ENCODE data around the gene CAPN15. TPM values are rescaled to one million over a fixed set of nuclear protein-coding genes. Genes with fewer than 3 reads are reported as not detected.
A peak's percentile ranks its signal among the peaks of the same experiment; 100 is the strongest.

CAPN15 gene
- total and polyA plus RNA-seq, 9 of the 15 experiments (the other 6 are each of a cell fraction or from before 2014, with no cell fraction given), result 0.62 to 111 (median 14.2) TPM

GRCh38 chr16:559021-559380, 31.5 kb downstream of the CAPN15 start:
- no peak overlapping the region for H3K4me3 ChIP-seq
- ChIA-PET CTCF (ENCODE audit: low intra/inter-chr PET ratio) (no interaction called here), POLR2A (interaction anchor here (0.6 to 1.0 kb wide), 2 partner anchors 32 to 1000 kb away, joined by 3 read pairs; partner anchors contain the start of gene CAPN15)
- peaks cover 3 to 17% of the 10 kb centered on the region in 2 experiments; a peak in 4 of 5 replicates for H3K27me3 ChIP-seq (ENCODE audit: control insufficient read depth in 2 of 2, insufficient read depth in 2 of 2, low read length in 2 of 2)
- no peaks in the 10 kb centered on the region for H4K20me1 ChIP-seq (replicated peaks; ENCODE audit: control insufficient read depth, insufficient read depth, low read length)
- intact Hi-C loops (cut with micrococcal nuclease) (no loop called here), in situ Hi-C loops (cut with MboI) (no loop called here)
- 33% methylated on average over 10 of the region's 15 CpGs for WGBS (ENCODE audit: insufficient coverage, low coverage, missing lambda C conversion rate)
- no peaks in the 10 kb centered on the region for H3K9me3 ChIP-seq (replicated peaks; ENCODE audit: control insufficient read depth, insufficient read depth, low read depth, low read length)
- no peak overlapping the region for H3K4me2 ChIP-seq (ENCODE audit: insufficient read depth, low read length)
- H3K36me3 ChIP-seq (ENCODE audit: control insufficient read depth, insufficient read depth, low read length), result peaks cover 2% of the 10 kb centered on the region; the same call in 1 of the 3 replicates
- peaks cover 0 to 92% of the 10 kb centered on the region in 2 experiments; a peak in 2 of 5 replicates for H3K4me1 ChIP-seq (replicated peaks in 1 of 2; ENCODE audit: control insufficient read depth in 2 of 2, insufficient read depth in 2 of 2, low read length in 2 of 2)
- H2AFZ ChIP-seq (ENCODE audit: low read depth, low read length), result no peak overlapping the region
- TF ChIP-seq ZNF41 (CRISPR knock-in tag; conservative IDR thresholded peaks at IDR 0.05), result no peak
- H3K9me1 ChIP-seq (ENCODE audit: control insufficient read depth, insufficient read depth, low read length), result no peaks in the 10 kb centered on the region
- no peak for DNase-seq (ENCODE audit: extremely low read depth in 1 of 4, low spot score in 3 of 4)
- ATAC-seq, result no peak
- H3K27ac ChIP-seq (ENCODE audit: extremely low read depth, low read depth, low read length), result no peak overlapping the region
- no peaks in the 10 kb centered on the region for H3K79me2 ChIP-seq (ENCODE audit: control insufficient read depth, insufficient read depth, low read length)
- no TSS peak for BruUV-seq (replicated peaks)
- FAIRE-seq, result no peak
- no peak overlapping the region for H3K9ac ChIP-seq (ENCODE audit: insufficient read depth in 1 of 2, low read depth in 2 of 2, low read length in 2 of 2)

GRCh38 chr16:559411-560203, 32.1 kb downstream of the CAPN15 start:
- intact Hi-C loops (cut with micrococcal nuclease), result no loop called here
- no peak overlapping the region for H3K4me2 ChIP-seq (ENCODE audit: insufficient read depth, low read length)
- H3K9me3 ChIP-seq (replicated peaks; ENCODE audit: control insufficient read depth, insufficient read depth, low read depth, low read length), result no peaks in the 10 kb centered on the region
- H3K36me3 ChIP-seq (ENCODE audit: control insufficient read depth, insufficient read depth, low read length), result no peaks in the 10 kb centered on the region
- peaks cover 3 to 17% of the 10 kb centered on the region in 2 experiments; a peak in 4 of 5 replicates for H3K27me3 ChIP-seq (ENCODE audit: control insufficient read depth in 2 of 2, insufficient read depth in 2 of 2, low read length in 2 of 2)
- ATAC-seq (peak; percentile 7; the same call in 1 of the 3 replicates), FAIRE-seq (no peak), DNase-seq (ENCODE audit: extremely low read depth in 1 of 4, low spot score in 3 of 4) (no peak)
- in situ Hi-C loops (cut with MboI), result no loop called here
- H3K27ac ChIP-seq (ENCODE audit: extremely low read depth, low read depth, low read length), result no peak overlapping the region
- TF ChIP-seq TGIF2 (CRISPR knock-in tag; IDR thresholded peaks at IDR 0.05) (no peak), ZBTB7A (IDR thresholded peaks at IDR 0.05; ENCODE audit: borderline replicate concordance, control insufficient read depth, low read depth, low read length) (peak; percentile 48; the same call in 1 of the 2 replicates)
- WGBS (ENCODE audit: insufficient coverage, low coverage, missing lambda C conversion rate), result 38% methylated on average over 19 of the region's 62 CpGs
- peaks cover 0 to 95% of the 10 kb centered on the region in 2 experiments; a peak in 2 of 5 replicates for H3K4me1 ChIP-seq (replicated peaks in 1 of 2; ENCODE audit: control insufficient read depth in 2 of 2, insufficient read depth in 2 of 2, low read length in 2 of 2)
- no TSS peak for BruUV-seq (replicated peaks)
- no peaks in the 10 kb centered on the region for H4K20me1 ChIP-seq (replicated peaks; ENCODE audit: control insufficient read depth, insufficient read depth, low read length)
- H3K79me2 ChIP-seq (ENCODE audit: control insufficient read depth, insufficient read depth, low read length), result no peaks in the 10 kb centered on the region
- CTCF ChIA-PET (ENCODE audit: low intra/inter-chr PET ratio), result no interaction called here
- POLR2A ChIA-PET, result interaction anchor here (0.6 to 1.0 kb wide), 2 partner anchors 8 to 32 kb away, joined by 3 read pairs; partner anchors contain the start of gene CAPN15
- no peak overlapping the region for H3K9ac ChIP-seq (ENCODE audit: insufficient read depth in 1 of 2, low read depth in 2 of 2, low read length in 2 of 2)
- H3K4me3 ChIP-seq, result no peak overlapping the region
- no peak overlapping the region for H2AFZ ChIP-seq (ENCODE audit: low read depth, low read length)
- H3K9me1 ChIP-seq (ENCODE audit: control insufficient read depth, insufficient read depth, low read length), result no peaks in the 10 kb centered on the region

Measured in K562 (cell line).